ENCODE data around the gene LDHA. TPM values are rescaled to one million over a fixed set of nuclear protein-coding genes. Genes with fewer than 3 reads are reported as not detected.

The LDHA gene
- total and polyA plus RNA-seq, 8 donors: 106 to 367 (median 278) TPM

GRCh38 chr11:18455686-18456372 is 61.5 kb downstream of the LDHA start, which contains the start of gene LDHAL6A:
TSS of gene LDHAL6A (plus strand) at chr11:18455856. CDS start at chr11:18456681, 825 bp downstream.
- Histone ChIP-seq H3K36me3 (no peaks in the 10 kb centered on the region), H3K27ac (no peak within 1 kb of the TSS), H3K4me3 (no peak within 1 kb of the TSS), H3K27me3 (peaks cover 0 to 10% (median 3%) of the 10 kb centered on the region in 3 donors), H3K4me1 (peaks cover 0 to 8% (median 2%) of the 10 kb centered on the region in 4 donors), H3K9me3 (no peaks in the 10 kb centered on the region)
- TF ChIP-seq POLR2AphosphoS5 (IDR thresholded peaks at IDR 0.05) (no peak), POLR2A (IDR thresholded peaks at IDR 0.05) (no peak), EP300 (IDR thresholded peaks at IDR 0.05) (no peak)
- TF ChIP-seq, protein P1, sequence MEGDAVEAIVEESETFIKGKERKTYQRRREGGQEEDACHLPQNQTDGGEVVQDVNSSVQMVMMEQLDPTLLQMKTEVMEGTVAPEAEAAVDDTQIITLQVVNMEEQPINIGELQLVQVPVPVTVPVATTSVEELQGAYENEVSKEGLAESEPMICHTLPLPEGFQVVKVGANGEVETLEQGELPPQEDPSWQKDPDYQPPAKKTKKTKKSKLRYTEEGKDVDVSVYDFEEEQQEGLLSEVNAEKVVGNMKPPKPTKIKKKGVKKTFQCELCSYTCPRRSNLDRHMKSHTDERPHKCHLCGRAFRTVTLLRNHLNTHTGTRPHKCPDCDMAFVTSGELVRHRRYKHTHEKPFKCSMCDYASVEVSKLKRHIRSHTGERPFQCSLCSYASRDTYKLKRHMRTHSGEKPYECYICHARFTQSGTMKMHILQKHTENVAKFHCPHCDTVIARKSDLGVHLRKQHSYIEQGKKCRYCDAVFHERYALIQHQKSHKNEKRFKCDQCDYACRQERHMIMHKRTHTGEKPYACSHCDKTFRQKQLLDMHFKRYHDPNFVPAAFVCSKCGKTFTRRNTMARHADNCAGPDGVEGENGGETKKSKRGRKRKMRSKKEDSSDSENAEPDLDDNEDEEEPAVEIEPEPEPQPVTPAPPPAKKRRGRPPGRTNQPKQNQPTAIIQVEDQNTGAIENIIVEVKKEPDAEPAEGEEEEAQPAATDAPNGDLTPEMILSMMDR (IDR thresholded peaks at IDR 0.05): no peak
- WGBS, 5 donors: 48 to 79% (median 68%) methylated on average over 28 to 47 of the region's 47 CpGs
- intact Hi-C loops (cut with DNase I; ENCODE audit: low total_unique reads): no loop called here
- DNase-seq: peak in 1 of 2 donors; percentile 5

DNA sequence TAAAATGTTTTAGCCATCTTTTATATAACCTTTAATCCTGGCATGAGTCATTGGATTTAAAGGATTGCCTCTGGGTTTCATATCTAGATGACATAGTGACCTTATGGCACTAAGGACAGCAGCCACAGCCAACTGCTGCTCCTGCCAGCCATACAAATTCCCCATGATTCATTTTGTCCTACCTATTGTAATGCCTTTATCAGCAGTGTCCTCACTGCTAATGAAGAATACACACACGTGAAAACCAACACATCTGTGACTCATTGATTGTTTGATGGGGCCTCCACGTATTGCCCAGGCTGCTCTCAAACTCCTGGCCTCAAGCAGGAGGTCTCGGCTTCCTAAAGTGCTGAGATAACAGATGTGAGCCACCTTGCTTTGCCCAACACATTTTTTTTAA is 63.1 kb downstream of the LDHA start:
- intact Hi-C loops (cut with DNase I; ENCODE audit: low total_unique reads): no loop called here
- Histone ChIP-seq H3K27me3 (peaks cover 0 to 10% (median 3%) of the 10 kb centered on the region in 3 donors), H3K27ac (no peak overlapping the region), H3K4me3 (no peak overlapping the region), H3K9me3 (no peaks in the 10 kb centered on the region), H3K36me3 (no peaks in the 10 kb centered on the region), H3K4me1 (peaks cover 0 to 8% (median 2%) of the 10 kb centered on the region in 4 donors)
- WGBS, 5 donors: 16 to 27% (median 19%) methylated on average over 3 of the region's 3 CpGs
- TF ChIP-seq, protein P1 (IDR thresholded peaks at IDR 0.05): no peak
- peak in 2 of 3 donors; percentile 67 to 75 for TF ChIP-seq POLR2AphosphoS5 (IDR thresholded peaks at IDR 0.05)
- peak; percentile 35 to 53 for DNase-seq

Small RNAs within 50 kb of the gene (small RNA-seq; reads per million reads assigned to genes)
- 0.07 to 0.92 (median 0.28) reads per million in 4 donors for gene MIR3159

Other genes with a start within 250 kb of the LDHA start
- not detected for gene MRGPRX4, start 221.7 kb upstream of the LDHA start, total RNA-seq
- gene MRGPRX4, start 221.7 kb upstream of the LDHA start, polyA plus RNA-seq: not detected
- gene SAA4, start 157.8 kb upstream of the LDHA start, total RNA-seq: not detected
- 1 to 10 TPM in 1 of 3 donors, not detected in 2; 1.6 TPM for gene SAA4, start 157.8 kb upstream of the LDHA start, polyA plus RNA-seq
- gene SAA2, start 145.9 kb upstream of the LDHA start, total RNA-seq: 10 to 100 TPM in 1 of 5 donors, 1 to 10 TPM in 2, not detected in 2; 2.7 to 60.7 (median 5.2) TPM
- gene SAA2, start 145.9 kb upstream of the LDHA start, polyA plus RNA-seq: 10 to 100 TPM in 2 of 3 donors, 1 to 10 TPM in 1; 6.3 to 98.2 (median 42.1) TPM
- gene SAA1, start 128.3 kb upstream of the LDHA start, total RNA-seq: 10 to 100 TPM in 1 of 5 donors, 1 to 10 TPM in 1, not detected in 3; 2.7 to 13.9 TPM
- 100 to 1,000 TPM in 2 of 3 donors, 10 to 100 TPM in 1; 27.5 to 289 (median 171) TPM for gene SAA1, start 128.3 kb upstream of the LDHA start, polyA plus RNA-seq
- 10 to 100 TPM in 3 of 5 donors, 1 to 10 TPM in 2; 5.2 to 61.3 (median 44.2) TPM for gene HPS5, start 72.4 kb upstream of the LDHA start, total RNA-seq
- gene HPS5, start 72.4 kb upstream of the LDHA start, polyA plus RNA-seq: 1 to 10 TPM; 5.5 to 7.2 (median 6.3) TPM
- gene GTF2H1, start 72.0 kb upstream of the LDHA start, total RNA-seq: 10 to 100 TPM in 4 of 5 donors, 1 to 10 TPM in 1; 7.8 to 76.4 (median 54.3) TPM
- gene GTF2H1, start 72.0 kb upstream of the LDHA start, polyA plus RNA-seq: 10 to 100 TPM; 16.1 to 25.1 (median 23.5) TPM
- gene LDHC, start 17.8 kb downstream of the LDHA start, total RNA-seq: under 1 TPM in 1 of 5 donors, not detected in 4; 0.73 TPM
- under 1 TPM in 1 of 3 donors, not detected in 2; 0.81 TPM for gene LDHC, start 17.8 kb downstream of the LDHA start, polyA plus RNA-seq
- gene LDHAL6A, start 61.3 kb downstream of the LDHA start, total RNA-seq: not detected
- not detected for gene LDHAL6A, start 61.3 kb downstream of the LDHA start, polyA plus RNA-seq
- 100 to 1,000 TPM in 1 of 5 donors, 10 to 100 TPM in 4; 30.3 to 125 (median 68.8) TPM for gene TSG101, start 132.4 kb downstream of the LDHA start, total RNA-seq
- gene TSG101, start 132.4 kb downstream of the LDHA start, polyA plus RNA-seq: 10 to 100 TPM; 38.0 to 86.1 (median 57.0) TPM
- 10 to 100 TPM in 4 of 5 donors, 1 to 10 TPM in 1; 6.7 to 40.6 (median 22.2) TPM for gene UEVLD, start 194.2 kb downstream of the LDHA start, total RNA-seq
- 10 to 100 TPM in 2 of 3 donors, 1 to 10 TPM in 1; 4.9 to 11.9 (median 10.4) TPM for gene UEVLD, start 194.2 kb downstream of the LDHA start, polyA plus RNA-seq
- gene MISFA, start 205.2 kb downstream of the LDHA start, total RNA-seq: 1 to 10 TPM in 1 of 5 donors, not detected in 4; 1.3 TPM
- 1 to 10 TPM; 1.3 to 4.6 (median 1.3) TPM for gene MISFA, start 205.2 kb downstream of the LDHA start, polyA plus RNA-seq
- 10 to 100 TPM in 3 of 5 donors, 1 to 10 TPM in 2; 5.2 to 24.3 (median 11.2) TPM for gene SPTY2D1, start 239.8 kb downstream of the LDHA start, total RNA-seq
- 1 to 10 TPM; 3.0 to 6.4 (median 5.5) TPM for gene SPTY2D1, start 239.8 kb downstream of the LDHA start, polyA plus RNA-seq

Data from stomach (tissue), 9 donors.